ENCODE data around the gene SIAH2. TPM values are rescaled to one million over a fixed set of nuclear protein-coding genes. Genes with fewer than 3 reads are reported as not detected.

Gene SIAH2
- polyA plus RNA-seq, 1 of the 3 experiments (the other 2 are of a cell fraction), result 18.4 TPM

- CTCF ChIA-PET, result interaction anchor here (2.0 kb wide), 1 partner anchor 21 kb away, joined by 10 read pairs; no protein-coding TSS in a partner anchor
- H3K79me2 ChIP-seq (ENCODE audit: insufficient read depth), result peaks cover 59% of the 10 kb centered on the region
- TF ChIP-seq, protein P1, sequence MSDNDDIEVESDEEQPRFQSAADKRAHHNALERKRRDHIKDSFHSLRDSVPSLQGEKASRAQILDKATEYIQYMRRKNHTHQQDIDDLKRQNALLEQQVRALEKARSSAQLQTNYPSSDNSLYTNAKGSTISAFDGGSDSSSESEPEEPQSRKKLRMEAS (IDR thresholded peaks at IDR 0.05; ENCODE audit: low read depth), result no peak
- TF ChIP-seq FOSL2 (IDR thresholded peaks at IDR 0.05; ENCODE audit: borderline replicate concordance, low read depth), result no peak
- no peak for TF ChIP-seq EZH2phosphoT487 (IDR thresholded peaks at IDR 0.05; ENCODE audit: borderline replicate concordance, low read depth)
- no peak for TF ChIP-seq FOXM1 (IDR thresholded peaks at IDR 0.05; ENCODE audit: low read depth)
- no peak for TF ChIP-seq REST (IDR thresholded peaks at IDR 0.05; ENCODE audit: low read depth, low read length)
- TF ChIP-seq SIN3A (IDR thresholded peaks at IDR 0.05; ENCODE audit: borderline replicate concordance, low read depth, low read length), result no peak
- TF ChIP-seq RXRA (IDR thresholded peaks at IDR 0.05; ENCODE audit: borderline replicate concordance, low read depth), result no peak
- no peak for TF ChIP-seq MEF2A (IDR thresholded peaks at IDR 0.05; ENCODE audit: borderline replicate concordance, low read depth)
- no peak for TF ChIP-seq CTCF (IDR thresholded peaks at IDR 0.05)
- no peak for TF ChIP-seq CHD2 (IDR thresholded peaks at IDR 0.05; ENCODE audit: low read length, partially characterized antibody)
Observed at GRCh38 chr3:150742679-150743078, 20.3 kb downstream of the SIAH2 start.

GRCh38 chr3:150742141-150742523 is 20.8 kb downstream of the SIAH2 start:
- no peak overlapping the region for H2AFZ ChIP-seq (ENCODE audit: low read depth)
- no peak overlapping the region for H3K9ac ChIP-seq
- H3K9me2 ChIP-seq, result no peaks in the 10 kb centered on the region
- ChIA-PET POLR2A (no interaction called here), CTCF (interaction anchor here (2.0 kb wide), 1 partner anchor 20 kb away, joined by 10 read pairs; no protein-coding TSS in a partner anchor)
- DNase-seq, result no peak
- 95% methylated on average over 13 of the region's 15 CpGs for WGBS (ENCODE audit: low lambda C conversion rate)
- H3K4me1 ChIP-seq (ENCODE audit: control insufficient read depth in 1 of 2, insufficient read depth in 2 of 2, low read depth in 1 of 2, low read length in 1 of 2), result peaks cover 3 to 43% of the 10 kb centered on the region in 2 experiments; a peak in 3 of 4 replicates
- no peak overlapping the region for H3K27ac ChIP-seq (ENCODE audit: low read depth in 2 of 2, low read length in 1 of 2)
- no peak for TF ChIP-seq RFX5 (IDR thresholded peaks at IDR 0.05; ENCODE audit: low read length)
- TF ChIP-seq MXI1 (IDR thresholded peaks at IDR 0.05; ENCODE audit: low read depth, low read length), result no peak
- TF ChIP-seq POLR2AphosphoS5 (IDR thresholded peaks at IDR 0.05; ENCODE audit: low read depth, low read length), result no peak
- no peak for TF ChIP-seq RCOR1 (IDR thresholded peaks at IDR 0.05; ENCODE audit: low read length)
- no peak for TF ChIP-seq SMC3 (IDR thresholded peaks at IDR 0.05; ENCODE audit: low read depth, low read length)
- TF ChIP-seq CHD2 (IDR thresholded peaks at IDR 0.05; ENCODE audit: low read length, partially characterized antibody), result no peak
- H3K79me2 ChIP-seq (ENCODE audit: insufficient read depth), result peaks cover 54% of the 10 kb centered on the region
- H3K36me3 ChIP-seq (replicated peaks in 1 of 2; ENCODE audit: control insufficient read depth in 1 of 2, insufficient read depth in 2 of 2, low read length in 1 of 2), result peaks cover 9 to 17% of the 10 kb centered on the region in 2 experiments
- H3K9me3 ChIP-seq, result no peaks in the 10 kb centered on the region
- no peaks in the 10 kb centered on the region for H3K27me3 ChIP-seq (ENCODE audit: insufficient read depth)
- H3F3A ChIP-seq (replicated peaks; ENCODE audit: insufficient read depth), result no peaks in the 10 kb centered on the region
- peaks cover 32% of the 10 kb centered on the region for H4K20me1 ChIP-seq (ENCODE audit: insufficient read depth)
- H3K4me2 ChIP-seq, result no peak overlapping the region
- no peak overlapping the region for H3K4me3 ChIP-seq (ENCODE audit: low read depth in 2 of 2, low read length in 1 of 2)

More at GRCh38 chr3:150742679-150743078, 20.3 kb downstream of the SIAH2 start:
- Histone ChIP-seq H3K36me3 (replicated peaks in 1 of 2; ENCODE audit: control insufficient read depth in 1 of 2, insufficient read depth in 2 of 2, low read length in 1 of 2) (peaks cover 9 to 17% of the 10 kb centered on the region in 2 experiments), H3K9me3 (no peaks in the 10 kb centered on the region), H3K9ac (no peak overlapping the region), H4K20me1 (ENCODE audit: insufficient read depth) (peaks cover 32% of the 10 kb centered on the region), H3K4me1 (ENCODE audit: control insufficient read depth in 1 of 2, insufficient read depth in 2 of 2, low read depth in 1 of 2, low read length in 1 of 2) (peaks cover 0 to 43% of the 10 kb centered on the region in 2 experiments; a peak in 2 of 4 replicates), H3K27ac (ENCODE audit: low read depth in 2 of 2, low read length in 1 of 2) (no peak overlapping the region), H3K27me3 (ENCODE audit: insufficient read depth) (no peaks in the 10 kb centered on the region), H3K4me3 (ENCODE audit: low read depth in 2 of 2, low read length in 1 of 2) (no peak overlapping the region), H3F3A (replicated peaks; ENCODE audit: insufficient read depth) (no peaks in the 10 kb centered on the region), H3K4me2 (no peak overlapping the region), H2AFZ (ENCODE audit: low read depth) (no peak overlapping the region), H3K9me2 (no peaks in the 10 kb centered on the region)
- 96% methylated on average over 4 of the region's 4 CpGs for WGBS (ENCODE audit: low lambda C conversion rate)
- POLR2A ChIA-PET, result no interaction called here
- DNase-seq, result no peak
